ENCODE data around the gene SPRED3. TPM values are rescaled to one million over a fixed set of nuclear protein-coding genes. Genes with fewer than 3 reads are reported as not detected.

SPRED3 gene
- total and polyA plus RNA-seq, 4 experiments from 2014 or later = 0.07 to 3.8 (median 3.0) TPM; not detected in 1

GRCh38 chr19:38385057-38385803, 3.3 kb upstream of the SPRED3 start:
- Mint-ChIP-seq H3K4me1 (peaks cover 12 to 38% (median 18%) of the 10 kb centered on the region in 4 donors), H3K27ac (peak overlapping the region in 1 of 7 donors; percentile 62), H3K9me3 (no peaks in the 10 kb centered on the region), H3K36me3 (peaks cover 27 to 38% of the 10 kb centered on the region in 2 donors), H3K4me3 (peak overlapping the region in 3 of 8 donors; percentile 15 to 59 (median 46)), H3K27me3 (peaks cover 0 to 11% of the 10 kb centered on the region in 2 donors)
- H3K36me3 ChIP-seq (ENCODE audit: insufficient read depth, low read length) = peaks cover 36% of the 10 kb centered on the region
- no peak overlapping the region for H3K27ac ChIP-seq (ENCODE audit: low read depth, low read length)
- peak in 1 of 5 donors; percentile 44 for DNase-seq
- H3K4me1 ChIP-seq (ENCODE audit: insufficient read depth, low read length) = peaks cover 31% of the 10 kb centered on the region
- no peak overlapping the region for H3K4me3 ChIP-seq (ENCODE audit: low read length in 2 of 2)
- H3K27me3 ChIP-seq (ENCODE audit: insufficient read depth, low read length) = no peaks in the 10 kb centered on the region
- H3K9me3 ChIP-seq (ENCODE audit: control insufficient read depth in 1 of 2, low read length in 2 of 2) = no peaks in the 10 kb centered on the region
- CTCF ChIA-PET (ENCODE audit: partially characterized antibody) = interaction anchor here (1.5 kb wide), 1 partner anchor 141 kb away, joined by 3 read pairs; no protein-coding TSS in a partner anchor
- POLR2A ChIA-PET (ENCODE audit: partially characterized antibody) = interaction anchor here (1.1 to 2.6 kb wide), 4 partner anchors 9 to 18 kb away, joined by 5 to 17 read pairs (median 10); partner anchors contain the start of genes FAM98C and PSMD8
- intact Hi-C loops (cut with micrococcal nuclease) = no loop called here

GRCh38 chr19:38385804-38386257, 2.7 kb upstream of the SPRED3 start:
- peaks cover 31% of the 10 kb centered on the region for H3K4me1 ChIP-seq (ENCODE audit: insufficient read depth, low read length)
- H3K36me3 ChIP-seq (ENCODE audit: insufficient read depth, low read length) = peaks cover 32% of the 10 kb centered on the region
- Mint-ChIP-seq H3K9me3 (no peaks in the 10 kb centered on the region), H3K27me3 (peaks cover 0 to 11% of the 10 kb centered on the region in 2 donors), H3K36me3 (peaks cover 21 to 35% of the 10 kb centered on the region in 2 donors), H3K4me1 (peaks cover 12 to 42% (median 18%) of the 10 kb centered on the region in 4 donors), H3K27ac (no peak overlapping the region), H3K4me3 (no peak overlapping the region)
- H3K27ac ChIP-seq (ENCODE audit: low read depth, low read length) = no peak overlapping the region
- ChIA-PET POLR2A (ENCODE audit: partially characterized antibody) (interaction anchor here (1.8 to 2.6 kb wide), 3 partner anchors 9 to 11 kb away, joined by 7 to 17 read pairs (median 14); partner anchors contain the start of gene PSMD8), CTCF (ENCODE audit: partially characterized antibody) (no interaction called here)
- H3K27me3 ChIP-seq (ENCODE audit: insufficient read depth, low read length) = no peaks in the 10 kb centered on the region
- no peaks in the 10 kb centered on the region for H3K9me3 ChIP-seq (ENCODE audit: control insufficient read depth in 1 of 2, low read length in 2 of 2)
- DNase-seq = peak in 1 of 5 donors; percentile 27
- intact Hi-C loops (cut with micrococcal nuclease) = no loop called here
- no peak overlapping the region for H3K4me3 ChIP-seq (ENCODE audit: low read length in 2 of 2)

- H3K4me1 Mint-ChIP-seq = peaks cover 12 to 45% (median 18%) of the 10 kb centered on the region in 4 donors
- Histone ChIP-seq H3K4me3 (ENCODE audit: low read length in 2 of 2) (no peak overlapping the region), H3K4me1 (ENCODE audit: insufficient read depth, low read length) (peaks cover 31% of the 10 kb centered on the region), H3K36me3 (ENCODE audit: insufficient read depth, low read length) (peaks cover 25% of the 10 kb centered on the region), H3K9me3 (ENCODE audit: control insufficient read depth in 1 of 2, low read length in 2 of 2) (no peaks in the 10 kb centered on the region), H3K27me3 (ENCODE audit: insufficient read depth, low read length) (no peaks in the 10 kb centered on the region), H3K27ac (ENCODE audit: low read depth, low read length) (no peak overlapping the region)
- peak in 1 of 5 donors; percentile 36 for DNase-seq
- H3K36me3 Mint-ChIP-seq = peaks cover 15 to 29% of the 10 kb centered on the region in 2 donors
- intact Hi-C loops (cut with micrococcal nuclease) = no loop called here
- peaks cover 0 to 11% of the 10 kb centered on the region in 2 donors for H3K27me3 Mint-ChIP-seq
- no peak overlapping the region for H3K27ac Mint-ChIP-seq
- CTCF ChIA-PET (ENCODE audit: partially characterized antibody) = no interaction called here
- no peaks in the 10 kb centered on the region for H3K9me3 Mint-ChIP-seq
- POLR2A ChIA-PET (ENCODE audit: partially characterized antibody) = interaction anchor here (1.8 to 4.3 kb wide), 7 partner anchors 9 to 349 kb away, joined by 5 to 78 read pairs (median 14); partner anchors contain the start of genes EIF3K, FAM98C and PSMD8
- no peak overlapping the region for H3K4me3 Mint-ChIP-seq
These were observed 2.1 kb upstream of the SPRED3 start for GRCh38 chr19:38386300-38386970.

- Mint-ChIP-seq H3K4me3 (peak overlapping the region; percentile 87 to 98 (median 92)), H3K27me3 (peaks cover 0 to 11% of the 10 kb centered on the region in 2 donors), H3K36me3 (peaks cover 9 to 23% of the 10 kb centered on the region in 2 donors), H3K9me3 (no peaks in the 10 kb centered on the region), H3K27ac (peak overlapping the region; percentile 75 to 90 (median 82)), H3K4me1 (peaks cover 12 to 45% (median 18%) of the 10 kb centered on the region in 4 donors)
- peak overlapping the region in 1 of 2 donors; percentile 70 for H3K4me3 ChIP-seq (ENCODE audit: low read length in 2 of 2)
- CTCF ChIA-PET (ENCODE audit: partially characterized antibody) = interaction anchor here (1.0 to 2.3 kb wide), 4 partner anchors 10 to 52 kb away, joined by 3 to 16 read pairs (median 9); partner anchors contain the start of genes FAM98C and PSMD8
- H3K9me3 ChIP-seq (ENCODE audit: control insufficient read depth in 1 of 2, low read length in 2 of 2) = no peaks in the 10 kb centered on the region
- POLR2A ChIA-PET (ENCODE audit: partially characterized antibody) = interaction anchor here (0.7 to 4.3 kb wide), 9 partner anchors 9 to 348 kb away, joined by 3 to 78 read pairs (median 5); partner anchors contain the start of genes CATSPERG, EIF3K, FAM98C and PSMD8
- no peak for DNase-seq
- H3K27ac ChIP-seq (ENCODE audit: low read depth, low read length) = no peak overlapping the region
- H3K4me1 ChIP-seq (ENCODE audit: insufficient read depth, low read length) = peaks cover 31% of the 10 kb centered on the region
- intact Hi-C loops (cut with micrococcal nuclease) = loop anchor here (1.0 kb wide), 1 partner anchor 51 kb away; no protein-coding TSS in a partner anchor
- peaks cover 19% of the 10 kb centered on the region for H3K36me3 ChIP-seq (ENCODE audit: insufficient read depth, low read length)
- H3K27me3 ChIP-seq (ENCODE audit: insufficient read depth, low read length) = no peaks in the 10 kb centered on the region
These were observed 1.4 kb upstream of the SPRED3 start for GRCh38 chr19:38386971-38387549.

GRCh38 chr19:38387550-38388348, 748 bp upstream of the SPRED3 start, which contains the start of gene GGN:
Gene GGN, minus strand, starts transcription at chr19:38388034. Its CDS starts 773 bp downstream, at chr19:38387261.
- CTCF ChIA-PET (ENCODE audit: partially characterized antibody) = interaction anchor here (1.0 to 2.3 kb wide), 4 partner anchors 11 to 53 kb away, joined by 3 to 16 read pairs (median 9); partner anchors contain the start of genes FAM98C and PSMD8

More at GRCh38 chr19:38387550-38388348, 748 bp upstream of the SPRED3 start, which contains the start of gene GGN:
- Mint-ChIP-seq H3K36me3 (peaks cover 4 to 16% of the 10 kb centered on the region in 2 donors), H3K9me3 (no peaks in the 10 kb centered on the region), H3K4me1 (peaks cover 12 to 44% (median 18%) of the 10 kb centered on the region in 4 donors), H3K4me3 (peak within 1 kb of the TSS; percentile 89 to 98 (median 94)), H3K27me3 (peaks cover 0 to 11% of the 10 kb centered on the region in 2 donors), H3K27ac (peak within 1 kb of the TSS; percentile 80 to 99 (median 95))
- peak; percentile 77 to 92 (median 80) for DNase-seq
- Histone ChIP-seq H3K27me3 (ENCODE audit: insufficient read depth, low read length) (no peaks in the 10 kb centered on the region), H3K9me3 (ENCODE audit: control insufficient read depth in 1 of 2, low read length in 2 of 2) (no peaks in the 10 kb centered on the region), H3K4me3 (ENCODE audit: low read length in 2 of 2) (peak within 1 kb of the TSS; percentile 65 to 70), H3K36me3 (ENCODE audit: insufficient read depth, low read length) (peaks cover 14% of the 10 kb centered on the region), H3K4me1 (ENCODE audit: insufficient read depth, low read length) (peaks cover 31% of the 10 kb centered on the region), H3K27ac (ENCODE audit: low read depth, low read length) (peak within 1 kb of the TSS; percentile 21)
- POLR2A ChIA-PET (ENCODE audit: partially characterized antibody) = interaction anchor here (0.7 to 4.3 kb wide), 9 partner anchors 8 to 347 kb away, joined by 3 to 78 read pairs (median 5); partner anchors contain the start of genes CATSPERG, EIF3K, FAM98C and PSMD8
- intact Hi-C loops (cut with micrococcal nuclease) = loop anchor here (1.0 kb wide), 3 partner anchors 13 to 51 kb away; partner anchors contain the start of genes FAM98C and PSMD8
